KMS-11 (cell line): Measurements from ENCODE around the gene HBA1.

ENCODE experiments used
- H2AFZ ChIP-seq: fragments of 200-600 bp; sonication (generic); 2 replicates; pipeline ENCODE4 v1.6.1; 2016; ENCODE audit warnings: antibody characterized with exemption, mixed run types, low read depth
- H3K27ac ChIP-seq: fragments of 200-600 bp; sonication (generic); 2 replicates; pipeline ENCODE4 v1.6.1; 2016; ENCODE audit warnings: mild to moderate bottlenecking, mixed run types
- H3K27me3 ChIP-seq: fragments of 200-600 bp; sonication (generic); 2 replicates; pipeline ENCODE4 v1.6.1; 2017; ENCODE audit warnings: mild to moderate bottlenecking, low read depth, mixed run types, moderate library complexity; ENCODE audit not compliant: insufficient read depth
- H3K36me3 ChIP-seq: fragments of 200-600 bp; sonication (generic); 2 replicates; pipeline ENCODE4 v1.6.1; 2017; ENCODE audit warnings: mild to moderate bottlenecking, mixed run types; ENCODE audit not compliant: insufficient read depth
- H3K4me1 ChIP-seq: fragments of 200-600 bp; sonication (generic); 2 replicates; pipeline ENCODE4 v1.6.1; 2016; ENCODE audit warnings: mild to moderate bottlenecking, low read depth, mixed run types; ENCODE audit not compliant: poor library complexity, severe bottlenecking
- H3K4me2 ChIP-seq: fragments of 200-600 bp; sonication (generic); 2 replicates; pipeline ENCODE4 v1.7.0; 2016; ENCODE audit warnings: mild to moderate bottlenecking, mixed run types
- H3K4me3 ChIP-seq: fragments of 200-600 bp; sonication (generic); IDR thresholded peaks from 2 replicates; pipeline ENCODE4 v1.6.1; 2017; ENCODE audit warnings: low read depth, low read length, mixed read lengths; ENCODE audit not compliant: insufficient read depth
- H3K79me2 ChIP-seq: fragments of 200-600 bp; sonication (generic); 2 replicates; pipeline ENCODE4 v1.6.1; 2016; ENCODE audit warnings: low read depth, mixed run types; ENCODE audit not compliant: insufficient read depth
- H3K9ac ChIP-seq: fragments of 200-600 bp; sonication (generic); 2 replicates; pipeline ENCODE4 v1.6.1; 2016; ENCODE audit warnings: mild to moderate bottlenecking, mixed run types
- H4K20me1 ChIP-seq: fragments of 200-600 bp; sonication (generic); 2 replicates; pipeline ENCODE4 v1.6.1; 2016; ENCODE audit warnings: mild to moderate bottlenecking, mixed run types; ENCODE audit not compliant: insufficient read depth
- TF ChIP-seq, protein P1 (sequence below): fragments of 200-600 bp; sonication (generic); conservative IDR thresholded peaks from 2 replicates; pipeline ENCODE4 v1.6.1; 2017; ENCODE audit warnings: low read depth, mild to moderate bottlenecking, antibody characterized with exemption, low read length, moderate library complexity, mixed read lengths

HBA1 gene

DNA sequence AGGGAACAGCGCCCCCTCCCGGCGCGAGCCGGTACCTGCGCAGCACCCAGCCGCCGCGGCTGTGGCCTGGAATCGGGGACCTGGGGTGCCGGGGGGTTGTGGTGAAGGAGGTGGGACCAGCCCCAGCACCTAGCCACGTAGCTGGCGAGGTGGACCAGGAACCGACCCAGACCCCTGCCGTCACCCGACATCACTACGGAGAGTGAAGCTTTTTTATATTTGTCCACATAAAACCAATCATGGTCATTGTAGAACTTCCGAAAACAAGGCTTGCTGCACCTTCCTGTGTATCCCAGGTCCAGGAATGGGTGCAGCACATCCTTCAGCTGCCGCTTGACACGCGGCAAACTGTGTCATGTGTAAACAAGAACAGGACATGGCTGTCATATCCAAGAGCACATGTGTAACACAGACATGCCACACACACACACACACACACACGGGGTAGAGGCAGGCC, 5.1 kb downstream of the HBA1 start:
- no peaks in the 10 kb centered on the region for H3K79me2 ChIP-seq
- H2AFZ ChIP-seq: 0 out of 2 replicates have a peak overlapping the region, but pooled peaks have one; percentile 94
- H3K27me3 ChIP-seq: peaks cover 31% of the 10 kb centered on the region
- no peak overlapping the region for H3K9ac ChIP-seq
- TF ChIP-seq, protein P1, sequence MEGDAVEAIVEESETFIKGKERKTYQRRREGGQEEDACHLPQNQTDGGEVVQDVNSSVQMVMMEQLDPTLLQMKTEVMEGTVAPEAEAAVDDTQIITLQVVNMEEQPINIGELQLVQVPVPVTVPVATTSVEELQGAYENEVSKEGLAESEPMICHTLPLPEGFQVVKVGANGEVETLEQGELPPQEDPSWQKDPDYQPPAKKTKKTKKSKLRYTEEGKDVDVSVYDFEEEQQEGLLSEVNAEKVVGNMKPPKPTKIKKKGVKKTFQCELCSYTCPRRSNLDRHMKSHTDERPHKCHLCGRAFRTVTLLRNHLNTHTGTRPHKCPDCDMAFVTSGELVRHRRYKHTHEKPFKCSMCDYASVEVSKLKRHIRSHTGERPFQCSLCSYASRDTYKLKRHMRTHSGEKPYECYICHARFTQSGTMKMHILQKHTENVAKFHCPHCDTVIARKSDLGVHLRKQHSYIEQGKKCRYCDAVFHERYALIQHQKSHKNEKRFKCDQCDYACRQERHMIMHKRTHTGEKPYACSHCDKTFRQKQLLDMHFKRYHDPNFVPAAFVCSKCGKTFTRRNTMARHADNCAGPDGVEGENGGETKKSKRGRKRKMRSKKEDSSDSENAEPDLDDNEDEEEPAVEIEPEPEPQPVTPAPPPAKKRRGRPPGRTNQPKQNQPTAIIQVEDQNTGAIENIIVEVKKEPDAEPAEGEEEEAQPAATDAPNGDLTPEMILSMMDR: peak; percentile 98
- no peak overlapping the region for H3K4me3 ChIP-seq
- H3K4me1 ChIP-seq: peaks cover 10% of the 10 kb centered on the region
- H4K20me1 ChIP-seq: no peaks in the 10 kb centered on the region
- peak overlapping the region; percentile 97 for H3K4me2 ChIP-seq
- H3K36me3 ChIP-seq: no peaks in the 10 kb centered on the region
- H3K27ac ChIP-seq: no peak overlapping the region

DNA sequence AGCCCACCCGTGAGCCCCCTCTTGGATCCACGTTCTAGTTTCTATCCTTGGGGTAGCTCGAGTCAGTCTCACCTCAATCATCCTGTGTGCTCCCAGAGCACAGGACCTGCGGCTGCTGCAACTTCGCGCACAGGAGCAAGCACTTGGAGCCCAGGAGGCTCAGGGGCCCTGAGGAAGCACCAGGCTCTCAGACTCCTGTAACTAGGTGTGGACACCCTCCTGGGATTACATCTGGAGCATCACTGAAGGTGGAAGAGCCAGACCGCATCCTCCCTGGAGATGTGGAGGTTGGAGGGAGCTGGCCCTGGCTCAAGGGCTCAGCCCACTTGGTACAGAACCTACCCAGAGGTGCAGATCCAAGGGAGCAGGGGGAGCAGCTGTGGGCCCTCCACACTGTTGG, 6.5 kb downstream of the HBA1 start:
- Histone ChIP-seq H3K9ac (no peak overlapping the region), H4K20me1 (no peaks in the 10 kb centered on the region), H3K36me3 (no peaks in the 10 kb centered on the region), H2AFZ (no peak overlapping the region), H3K4me3 (no peak overlapping the region), H3K4me2 (no peak overlapping the region), H3K27me3 (peaks cover 20% of the 10 kb centered on the region), H3K79me2 (no peaks in the 10 kb centered on the region), H3K27ac (no peak overlapping the region), H3K4me1 (peaks cover 10% of the 10 kb centered on the region)
- TF ChIP-seq, protein P1: no peak

DNA sequence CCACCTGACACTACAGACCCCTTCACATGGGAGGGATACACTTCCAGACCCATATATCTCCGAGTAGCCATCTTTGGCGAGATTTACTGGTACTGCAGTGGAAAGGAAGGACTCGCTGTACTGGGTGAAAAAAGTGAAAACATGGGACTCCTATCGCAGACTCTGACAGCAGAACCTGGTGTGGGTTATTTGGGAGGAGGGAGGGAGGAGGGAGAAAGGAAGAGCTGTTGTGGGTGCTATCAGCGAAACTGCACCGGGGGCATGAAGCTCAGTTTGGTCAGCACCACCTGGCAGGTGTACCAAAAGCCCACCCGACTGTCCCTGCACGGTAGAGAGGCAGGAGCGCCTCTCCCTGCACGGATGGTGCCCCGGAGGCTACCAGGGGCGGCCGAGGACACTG, 8.7 kb downstream of the HBA1 start:
- Histone ChIP-seq H4K20me1 (no peaks in the 10 kb centered on the region), H3K79me2 (no peaks in the 10 kb centered on the region), H3K4me3 (no peak overlapping the region), H3K27me3 (no peaks in the 10 kb centered on the region), H2AFZ (no peak overlapping the region), H3K4me2 (no peak overlapping the region), H3K36me3 (no peaks in the 10 kb centered on the region), H3K9ac (no peak overlapping the region), H3K4me1 (peaks cover 10% of the 10 kb centered on the region), H3K27ac (no peak overlapping the region)
- TF ChIP-seq, protein P1: no peak

DNA sequence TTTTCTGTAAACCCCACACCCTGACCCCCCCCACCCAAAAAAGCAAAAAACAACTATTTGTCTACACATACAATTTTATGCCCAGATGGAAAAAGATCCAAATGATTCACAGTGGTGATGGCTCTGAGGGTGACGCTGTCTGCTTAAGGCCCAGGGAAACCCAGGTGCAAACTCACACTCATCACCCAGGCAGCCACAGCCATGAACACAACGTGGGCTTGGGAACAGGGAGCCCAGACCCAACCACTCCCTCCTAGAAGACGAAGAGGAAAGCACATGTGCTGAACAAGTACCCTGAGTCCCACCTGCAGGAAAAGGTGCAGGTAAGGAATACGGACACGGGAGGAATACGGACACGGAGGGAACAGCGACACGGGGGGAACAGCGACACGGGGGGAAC, 9.2 kb downstream of the HBA1 start:
- H3K4me3 ChIP-seq: no peak overlapping the region
- H2AFZ ChIP-seq: no peak overlapping the region
- peaks cover 9% of the 10 kb centered on the region for H3K4me1 ChIP-seq
- H3K27me3 ChIP-seq: no peaks in the 10 kb centered on the region
- H3K79me2 ChIP-seq: no peaks in the 10 kb centered on the region
- H4K20me1 ChIP-seq: no peaks in the 10 kb centered on the region
- TF ChIP-seq, protein P1: no peak
- H3K4me2 ChIP-seq: no peak overlapping the region
- H3K27ac ChIP-seq: no peak overlapping the region
- no peak overlapping the region for H3K9ac ChIP-seq
- H3K36me3 ChIP-seq: no peaks in the 10 kb centered on the region; the same call in 1 of the 2 replicates
